B cell (primary cell): ENCODE data around the gene MYB.
"Not testable (repeated sequence)": the region's sequence is repeated elsewhere in the genome, so short reads cannot be mapped to it uniquely, and the experiment has no call there.

Source experiments
- CTCF ChIP-seq: fragments of 200-600 bp; IDR thresholded peaks from one replicate; pipeline ENCODE4 v1.8.0; 2022; ENCODE audit warnings: antibody characterized with exemption, mild to moderate bottlenecking
- EZH2 ChIP-seq: IDR thresholded peaks from 2 replicates; pipeline ENCODE4 v1.6.1; 2012; ENCODE audit warnings: borderline replicate concordance, low read depth, mild to moderate bottlenecking, moderate library complexity, low read length; ENCODE audit not compliant: insufficient read depth, poor library complexity, severe bottlenecking

DNA sequence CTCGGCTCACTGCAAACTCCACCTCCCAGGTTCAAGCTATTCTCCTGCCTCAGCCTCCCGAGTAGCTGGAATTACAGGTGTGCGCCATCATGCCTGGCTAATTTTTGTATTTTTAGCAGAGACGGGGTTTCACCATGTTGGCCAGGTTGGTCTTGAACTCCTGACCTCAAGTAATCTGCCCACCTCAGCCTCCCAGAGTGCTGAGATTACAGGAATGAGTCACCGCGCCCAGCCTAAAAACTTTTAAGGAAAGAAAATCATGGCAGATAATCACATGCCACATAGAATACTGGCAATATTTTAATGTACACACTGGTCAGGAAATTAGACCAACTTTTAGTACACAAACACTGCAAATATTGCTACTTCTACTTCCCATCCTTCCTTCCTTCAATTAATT is 16.7 kb upstream of the MYB start:
- TF ChIP-seq EZH2, CTCF: not testable (repeated sequence)
